Right renal pelvis (tissue), 4 donors: ENCODE results near the gene HGFAC. TPM values are rescaled to one million over a fixed set of nuclear protein-coding genes. Genes with fewer than 3 reads are reported as not detected.

Experiments used
- DNase-seq, 4 donors: peaks; one replicate each; pipeline ENCODE4 v3.0.0-alpha.2; 2013; ENCODE audit warnings: low read depth in 4 of 4, low spot score in 3 of 4, missing footprints in 1 of 4
- polyA plus RNA-seq, 4 donors: library from polyadenylated mRNA; unstranded; fragments of 120-200 nt; gene quantifications; one replicate each; pipeline ENCODE4 v1.2.1, GENCODE V29; 2013; ENCODE audit not compliant: insufficient read length in 4 of 4

HGFAC gene
- polyA plus RNA-seq, result 1 to 10 TPM in 3 of 4 donors, under 1 TPM in 1; 0.97 to 1.6 (median 1.3) TPM

DNA sequence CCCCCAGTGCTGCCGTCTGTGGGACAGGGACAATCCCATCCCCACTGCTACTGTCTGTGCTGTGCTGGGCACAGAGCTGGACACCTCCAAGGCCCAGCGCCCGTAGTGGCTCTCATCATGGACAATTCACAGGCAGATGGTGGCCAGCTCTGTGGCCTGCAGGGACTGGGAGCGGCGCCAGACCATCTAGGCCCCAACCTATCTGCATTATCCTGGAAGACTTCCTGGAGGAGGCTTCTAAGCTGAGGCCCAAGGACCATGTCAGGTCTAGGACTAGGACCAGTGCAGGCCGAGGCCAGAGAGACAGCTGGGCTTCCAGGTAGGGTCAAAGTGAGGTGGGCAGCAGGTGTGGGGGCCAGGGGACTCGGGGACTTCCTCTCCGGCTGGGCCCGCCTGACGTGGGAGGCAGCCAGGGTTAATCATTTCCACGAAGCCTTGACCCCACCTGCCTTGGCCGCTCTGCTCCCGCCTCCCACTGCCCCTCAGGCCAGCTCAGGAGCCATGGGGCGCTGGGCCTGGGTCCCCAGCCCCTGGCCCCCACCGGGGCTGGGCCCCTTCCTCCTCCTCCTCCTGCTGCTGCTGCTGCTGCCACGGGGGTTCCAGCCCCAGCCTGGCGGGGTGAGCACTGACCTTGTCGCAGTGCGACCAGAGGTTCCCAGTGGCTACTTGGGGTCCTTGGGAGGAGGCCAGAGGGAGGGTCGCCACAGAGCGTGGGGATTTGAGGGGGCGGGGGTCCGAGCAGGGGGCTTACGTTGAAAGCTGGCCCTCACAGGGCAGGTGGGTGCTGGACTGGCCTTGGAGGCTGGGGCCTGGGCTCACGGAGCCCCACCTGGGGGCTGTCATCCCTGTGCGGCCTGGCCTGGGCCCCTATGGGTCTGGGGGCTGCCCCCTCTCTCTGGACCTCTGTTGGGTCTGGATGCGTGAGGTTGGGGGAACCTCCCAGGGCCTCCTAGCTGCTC, at the start of gene HGFAC:
HGFAC (plus strand) TSS at position 468 of the 959 bp plus-strand sequence; CDS start at position 502, 34 bp downstream.
- DNase-seq, result no peak

DNA sequence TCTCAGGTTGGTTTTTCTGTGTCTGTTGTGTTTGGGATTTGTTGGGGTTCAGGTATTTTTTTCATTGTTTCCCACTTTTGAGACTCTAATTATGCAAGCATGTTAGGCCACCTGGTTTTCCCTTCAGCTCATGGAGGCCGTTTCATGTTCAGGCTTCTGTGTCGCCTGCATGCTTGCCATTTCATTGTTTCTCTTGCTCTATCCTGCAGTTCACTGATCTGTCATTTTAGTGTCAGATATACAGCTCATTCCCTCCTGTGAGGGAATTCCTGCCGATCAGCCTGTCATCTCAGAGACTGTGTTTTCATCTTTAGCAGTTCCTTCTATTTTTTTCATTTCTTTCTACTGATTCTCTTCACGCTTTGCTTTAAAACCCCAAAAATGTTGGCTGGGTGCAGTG, 49.4 kb upstream of the HGFAC start:
- DNase-seq, result no peak

- DNase-seq, result no peak
Observed at GRCh38 chr4:3393171-3393570, 48.6 kb upstream of the HGFAC start.

GRCh38 chr4:3396600-3396999, 45.2 kb upstream of the HGFAC start:
- no peak for DNase-seq

GRCh38 chr4:3397128-3397527, 44.6 kb upstream of the HGFAC start:
- no peak for DNase-seq

GRCh38 chr4:3399277-3400194, 42.2 kb upstream of the HGFAC start:
- DNase-seq, result no peak

GRCh38 chr4:3401436-3402171, 40.2 kb upstream of the HGFAC start:
- no peak for DNase-seq

- DNase-seq, result no peak
Observed at GRCh38 chr4:3402491-3403347, 39.0 kb upstream of the HGFAC start.

GRCh38 chr4:3403348-3403906, 38.3 kb upstream of the HGFAC start:
- DNase-seq, result no peak

GRCh38 chr4:3404546-3404945, 37.2 kb upstream of the HGFAC start:
- no peak for DNase-seq

DNA sequence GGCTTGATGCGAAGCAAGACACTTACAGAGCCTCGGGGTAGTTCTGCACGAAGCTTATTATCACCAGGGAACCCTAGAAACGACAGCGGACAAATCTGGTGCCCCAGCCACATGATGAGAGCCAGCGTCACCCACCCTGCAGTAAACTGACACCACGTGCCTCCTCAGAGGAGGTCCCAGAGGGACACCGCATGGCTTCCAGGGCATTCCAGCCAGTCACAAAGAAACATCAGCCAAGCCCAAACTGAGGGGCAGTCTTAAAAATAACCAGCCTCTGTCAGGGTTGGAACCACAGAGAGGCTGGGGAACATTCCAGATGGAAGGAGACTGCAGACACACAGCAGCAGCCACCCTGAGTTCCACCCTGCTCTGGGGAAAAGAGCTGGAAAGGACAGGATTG, 36.6 kb upstream of the HGFAC start:
- DNase-seq, result no peak

DNA sequence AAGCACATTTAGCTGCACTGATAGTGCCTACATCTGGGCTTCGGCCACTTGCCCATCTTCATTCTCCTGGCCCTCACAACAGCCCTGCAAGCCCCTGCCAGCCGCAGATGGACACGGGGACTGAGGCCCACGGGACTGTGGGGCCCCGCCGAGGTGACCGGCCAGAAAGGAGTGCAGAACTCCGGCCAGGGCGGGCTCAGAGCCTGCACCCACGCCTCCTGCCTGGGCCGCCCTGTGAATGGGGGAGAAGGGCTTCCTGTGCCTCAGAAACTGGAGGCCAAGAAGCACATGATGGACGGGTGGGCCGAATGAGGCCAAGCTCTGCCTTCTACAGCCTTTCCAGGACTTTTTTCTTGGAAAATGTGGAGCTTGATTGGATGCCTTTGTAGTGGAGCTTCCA, 35.7 kb upstream of the HGFAC start:
- no peak for DNase-seq

- no peak for DNase-seq
Observed at GRCh38 chr4:3406431-3406830, 35.3 kb upstream of the HGFAC start.

DNA sequence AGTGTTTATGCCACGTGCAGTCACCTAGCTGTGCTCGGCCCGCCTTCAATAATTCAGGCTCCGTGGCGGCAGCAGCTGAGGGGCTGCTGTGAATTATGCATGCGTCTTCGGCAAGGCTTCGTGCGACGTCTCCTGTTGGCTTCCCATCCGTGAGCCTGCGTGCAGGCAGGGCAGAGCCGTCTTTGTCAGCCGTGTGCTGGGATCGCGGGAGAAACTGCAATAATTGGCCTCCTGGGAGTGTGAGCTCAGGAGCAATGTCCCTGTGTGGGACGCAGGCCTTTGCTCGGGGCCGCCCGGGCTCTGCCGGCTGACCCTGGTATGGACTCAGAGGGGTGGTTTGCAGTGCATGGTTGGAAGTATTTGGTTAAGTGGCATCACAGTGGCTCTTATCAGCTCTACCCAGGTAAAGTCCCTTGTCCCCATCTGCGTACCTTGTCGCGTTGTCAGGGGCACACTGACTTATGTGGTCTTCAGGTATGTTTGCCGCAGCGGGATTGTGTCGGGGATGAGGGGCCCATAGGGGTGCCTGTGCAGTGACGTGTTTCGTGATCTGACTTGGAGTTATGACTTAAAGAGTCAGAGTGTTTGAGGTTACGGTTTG, 34.5 kb upstream of the HGFAC start:
- DNase-seq, result no peak

- no peak for DNase-seq
Observed at GRCh38 chr4:3407930-3408792, 33.6 kb upstream of the HGFAC start.

DNA sequence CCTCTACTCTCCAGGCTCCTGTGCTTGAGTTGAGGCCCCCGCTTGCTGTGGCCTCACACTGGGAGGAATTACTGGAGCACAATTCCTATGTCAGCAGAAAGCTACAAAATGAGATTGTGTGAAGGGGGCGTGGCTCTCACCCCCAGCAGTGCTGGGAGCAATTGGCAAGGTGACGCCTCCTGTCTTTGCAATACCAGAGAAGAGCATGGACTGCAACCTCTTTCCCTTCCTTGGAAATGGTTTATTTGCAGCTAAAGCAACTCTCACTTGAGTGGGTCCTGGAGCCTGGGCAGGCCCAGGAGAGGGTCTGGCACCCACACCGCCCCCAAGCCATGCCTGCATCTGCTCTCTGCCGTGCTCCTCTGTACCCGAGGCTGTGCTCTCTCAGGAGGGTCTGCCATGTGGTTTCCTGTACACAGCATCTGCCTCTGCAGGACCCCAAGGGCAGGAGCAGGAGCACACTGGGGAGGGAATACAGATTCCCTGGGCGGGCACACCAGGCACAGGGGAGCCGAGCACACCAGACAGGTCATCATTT, 32.9 kb upstream of the HGFAC start:
- no peak for DNase-seq

DNA sequence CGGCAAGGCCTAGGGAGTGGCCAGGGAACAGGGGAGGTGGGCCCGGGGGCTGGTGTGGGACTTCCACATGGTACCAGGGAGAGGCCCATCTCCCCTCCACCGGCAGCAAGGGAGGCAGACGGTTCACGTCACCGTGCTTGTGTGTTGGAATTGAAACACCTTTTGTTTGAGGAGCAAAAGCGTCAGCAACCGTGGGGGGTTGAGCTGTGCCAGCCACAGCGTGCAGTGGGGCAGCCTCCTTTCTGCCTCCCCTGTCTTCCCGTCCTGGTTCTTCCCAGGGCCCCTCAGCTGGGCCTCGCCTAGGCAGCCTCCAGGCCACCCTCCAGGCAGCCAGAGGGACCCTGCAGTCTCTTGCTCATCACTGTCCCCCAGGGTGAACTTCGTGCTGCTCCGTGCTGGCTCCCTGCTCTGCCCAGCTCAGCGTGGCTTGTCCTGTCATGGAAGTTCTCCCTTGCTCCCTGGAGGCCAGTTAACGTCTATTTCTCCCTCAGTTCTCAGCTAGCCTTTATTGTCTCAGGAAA, 32.1 kb upstream of the HGFAC start:
- no peak for DNase-seq
